GM21526 (cell line): ENCODE data around the gene GCNA.

Experiments used
- ATAC-seq: cut with Tn5 transposase; IDR thresholded peaks from one replicate; pipeline ENCODE4 v1.9.1; 2021; ENCODE audit warnings: moderate library complexity; ENCODE audit not compliant: unreplicated experiment, low FRiP score

The GCNA gene

GRCh38 chrX:71612256-71612655 lies 34.0 kb downstream of the GCNA start:
- no peak for ATAC-seq

- no peak for ATAC-seq
Observed at GRCh38 chrX:71615056-71615455, 36.8 kb downstream of the GCNA start.

- ATAC-seq: no peak
Observed at GRCh38 chrX:71615954-71616353, 37.7 kb downstream of the GCNA start.

- no peak for ATAC-seq
Observed at GRCh38 chrX:71616672-71617529, 38.7 kb downstream of the GCNA start.

- no peak for ATAC-seq
Observed at GRCh38 chrX:71617742-71618141, 39.5 kb downstream of the GCNA start.

GRCh38 chrX:71618303-71618721 lies 40.1 kb downstream of the GCNA start, which contains the start of gene CXCR3:
TSS of gene CXCR3 (minus strand) at chrX:71618511. CDS start at chrX:71618449, 62 bp downstream.
- peak; percentile 43 for ATAC-seq

GRCh38 chrX:71618787-71619186 lies 40.5 kb downstream of the GCNA start:
- no peak for ATAC-seq

- ATAC-seq: no peak
Observed at GRCh38 chrX:71619193-71619592, 41.0 kb downstream of the GCNA start.

GRCh38 chrX:71619986-71620385 lies 41.7 kb downstream of the GCNA start:
- ATAC-seq: no peak

GRCh38 chrX:71621603-71622002 lies 43.4 kb downstream of the GCNA start:
- ATAC-seq: no peak

GRCh38 chrX:71622032-71622575 lies 43.9 kb downstream of the GCNA start:
- peak; percentile 4 for ATAC-seq

- peak; percentile 51 for ATAC-seq
Observed at GRCh38 chrX:71622576-71623450, 44.6 kb downstream of the GCNA start.

- no peak for ATAC-seq
Observed at GRCh38 chrX:71623714-71624113, 45.5 kb downstream of the GCNA start.

- ATAC-seq: no peak
Observed at GRCh38 chrX:71625471-71625870, 47.2 kb downstream of the GCNA start.

- no peak for ATAC-seq
Observed at GRCh38 chrX:71626576-71626975, 48.3 kb downstream of the GCNA start.

- ATAC-seq: no peak
Observed at GRCh38 chrX:71627588-71628404, 49.6 kb downstream of the GCNA start.

- peak; percentile 70 for ATAC-seq
Observed at GRCh38 chrX:71629467-71629866, 51.2 kb downstream of the GCNA start.

- ATAC-seq: no peak
Observed at GRCh38 chrX:71632923-71633657, 54.9 kb downstream of the GCNA start.

GRCh38 chrX:71634366-71634765 lies 56.1 kb downstream of the GCNA start:
- no peak for ATAC-seq
